VCaP (cell line): ENCODE measurements around the gene HOXB8.
A peak's percentile ranks its signal among the peaks of the same experiment; 100 is the strongest.

Experiments used
- H3K27ac ChIP-seq: fragments of 450-650 bp; 2 replicates; pipeline ENCODE4 v1.5.1; 2017
- CTCF ChIP-seq: fragments of 450-650 bp; conservative IDR thresholded peaks from 2 replicates; pipeline ENCODE4 v1.5.1; 2017; ENCODE audit warnings: mild to moderate bottlenecking, moderate library complexity

HOXB8 gene

GRCh38 chr17:48613862-48614694 is 1.0 kb downstream of the HOXB8 start:
- no peak for TF ChIP-seq CTCF
- no peak overlapping the region for H3K27ac ChIP-seq

GRCh38 chr17:48612854-48613691 is 2.0 kb downstream of the HOXB8 start:
- TF ChIP-seq CTCF: no peak
- no peak overlapping the region for H3K27ac ChIP-seq

- TF ChIP-seq CTCF: no peak
- H3K27ac ChIP-seq: no peak overlapping the region
Measured at GRCh38 chr17:48612456-48612853, 2.6 kb downstream of the HOXB8 start.

- H3K27ac ChIP-seq: no peak overlapping the region
- TF ChIP-seq CTCF: no peak
Measured at GRCh38 chr17:48611681-48612455, 3.2 kb downstream of the HOXB8 start.

GRCh38 chr17:48611213-48611612 is 3.9 kb downstream of the HOXB8 start:
- H3K27ac ChIP-seq: peak overlapping the region; percentile 49; the same call in 1 of the 2 replicates
- no peak for TF ChIP-seq CTCF

- TF ChIP-seq CTCF: no peak
- H3K27ac ChIP-seq: peak within 1 kb of the TSS; percentile 49; the same call in 1 of the 2 replicates
Measured at GRCh38 chr17:48610282-48611211, 4.5 kb downstream of the HOXB8 start, which contains the start of gene HOXB7. Gene HOXB7, minus strand, starts transcription at chr17:48611017. Its CDS starts 99 bp downstream, at chr17:48610918.
